Measurements from ENCODE around the gene UHRF1.

DNA sequence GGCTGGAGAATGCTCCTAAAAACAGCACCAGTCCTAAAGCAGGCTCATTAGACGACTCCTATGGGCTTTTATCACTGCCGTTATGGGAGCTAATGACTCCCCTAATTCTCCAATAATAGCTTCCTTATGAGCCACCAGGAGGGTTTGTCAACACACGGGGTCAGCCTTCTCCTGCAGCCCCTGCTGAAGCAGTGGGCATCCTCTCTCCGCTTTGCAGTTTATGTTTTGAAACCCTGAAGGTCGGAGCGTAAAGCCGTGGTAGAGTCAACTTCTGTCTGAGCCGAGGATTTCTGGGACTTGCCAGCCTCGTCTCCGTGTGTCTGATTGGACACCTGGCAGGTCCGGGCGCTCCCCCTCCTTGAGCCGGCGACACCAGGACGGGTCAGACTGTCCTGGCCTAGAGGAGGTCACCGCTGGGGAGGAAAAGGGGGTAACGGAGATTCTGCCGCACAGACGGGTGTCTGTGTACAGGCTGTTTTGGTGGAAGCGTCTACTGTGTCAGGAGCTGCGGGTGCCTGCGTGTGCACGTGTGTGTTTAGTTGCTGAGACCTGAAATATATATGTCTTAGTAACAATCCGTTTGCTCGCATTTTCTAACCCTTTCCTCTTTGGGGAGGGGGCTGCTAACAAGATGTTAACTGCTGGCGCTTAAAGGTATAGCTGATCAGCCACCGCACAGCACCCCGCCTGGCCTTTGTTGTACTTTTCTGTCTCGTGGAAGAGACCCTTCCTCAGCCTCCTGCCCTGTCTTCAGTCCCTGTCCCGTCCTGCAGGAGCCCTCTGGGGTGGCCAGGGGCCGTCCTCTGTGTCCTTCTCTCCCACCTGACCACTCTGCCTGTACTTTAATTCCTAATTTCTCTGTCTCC, 61.5 kb downstream of the UHRF1 start:
- no peak for TF ChIP-seq POLR2A (IDR thresholded peaks at IDR 0.05; ENCODE audit: low read depth, low read length)
- TF ChIP-seq RAD21 (IDR thresholded peaks at IDR 0.05; ENCODE audit: low read length), result no peak
- TF ChIP-seq, protein P1, sequence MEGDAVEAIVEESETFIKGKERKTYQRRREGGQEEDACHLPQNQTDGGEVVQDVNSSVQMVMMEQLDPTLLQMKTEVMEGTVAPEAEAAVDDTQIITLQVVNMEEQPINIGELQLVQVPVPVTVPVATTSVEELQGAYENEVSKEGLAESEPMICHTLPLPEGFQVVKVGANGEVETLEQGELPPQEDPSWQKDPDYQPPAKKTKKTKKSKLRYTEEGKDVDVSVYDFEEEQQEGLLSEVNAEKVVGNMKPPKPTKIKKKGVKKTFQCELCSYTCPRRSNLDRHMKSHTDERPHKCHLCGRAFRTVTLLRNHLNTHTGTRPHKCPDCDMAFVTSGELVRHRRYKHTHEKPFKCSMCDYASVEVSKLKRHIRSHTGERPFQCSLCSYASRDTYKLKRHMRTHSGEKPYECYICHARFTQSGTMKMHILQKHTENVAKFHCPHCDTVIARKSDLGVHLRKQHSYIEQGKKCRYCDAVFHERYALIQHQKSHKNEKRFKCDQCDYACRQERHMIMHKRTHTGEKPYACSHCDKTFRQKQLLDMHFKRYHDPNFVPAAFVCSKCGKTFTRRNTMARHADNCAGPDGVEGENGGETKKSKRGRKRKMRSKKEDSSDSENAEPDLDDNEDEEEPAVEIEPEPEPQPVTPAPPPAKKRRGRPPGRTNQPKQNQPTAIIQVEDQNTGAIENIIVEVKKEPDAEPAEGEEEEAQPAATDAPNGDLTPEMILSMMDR (conservative IDR thresholded peaks at IDR 0.05; ENCODE audit: low read depth, low read length), result no peak
- TF ChIP-seq MAFK (IDR thresholded peaks at IDR 0.05; ENCODE audit: low read depth, low read length), result no peak
- TF ChIP-seq RFX5 (IDR thresholded peaks at IDR 0.05; ENCODE audit: low read depth, low read length), result no peak
- peak; percentile 75; the same call in 1 of the 2 replicates for TF ChIP-seq MXI1 (IDR thresholded peaks at IDR 0.05; ENCODE audit: borderline replicate concordance, low read depth, low read length)
